RWPE2 (cell line): ENCODE data around the gene WFDC6.

Experiments
- ATAC-seq: fragments of 200-7000 bp; cut with Tn5 transposase; 3 replicates; pipeline ENCODE4 v1.9.1; 2021; ENCODE audit warnings: low read depth
- DNase-seq: peaks from one replicate; pipeline ENCODE4 v3.0.0-alpha.2; 2020; ENCODE audit warnings: low spot score
- H3K27ac ChIP-seq: fragments of 450-650 bp; 2 replicates; pipeline ENCODE4 v1.5.1; 2017; ENCODE audit warnings: mild to moderate bottlenecking; ENCODE audit not compliant: poor library complexity, severe bottlenecking
- H3K27me3 ChIP-seq: fragments of 250-450 bp; sonication (Bioruptor Pico); 2 replicates; pipeline ENCODE4 v1.5.1; 2021; ENCODE audit warnings: mild to moderate bottlenecking, moderate library complexity; ENCODE audit not compliant: insufficient read depth, poor library complexity, severe bottlenecking
- H3K36me3 ChIP-seq: fragments of 250-450 bp; sonication (Bioruptor Pico); 2 replicates; pipeline ENCODE4 v1.5.1; 2020; ENCODE audit warnings: low read depth, mild to moderate bottlenecking, moderate library complexity
- H3K4me1 ChIP-seq: fragments of 250-450 bp; sonication (Bioruptor Pico); 2 replicates; pipeline ENCODE4 v1.5.1; 2021; ENCODE audit warnings: mild to moderate bottlenecking, moderate library complexity; ENCODE audit not compliant: insufficient read depth, poor library complexity, severe bottlenecking
- H3K4me3 ChIP-seq: fragments of 250-450 bp; sonication (Bioruptor Pico); 2 replicates; pipeline ENCODE4 v1.5.1; 2021; ENCODE audit warnings: mild to moderate bottlenecking, moderate library complexity; ENCODE audit not compliant: severe bottlenecking
- H3K9me3 ChIP-seq: fragments of 250-450 bp; sonication (Bioruptor Pico); 2 replicates; pipeline ENCODE4 v1.5.1; 2021; ENCODE audit warnings: mild to moderate bottlenecking, moderate library complexity; ENCODE audit not compliant: severe bottlenecking
- CTCF ChIP-seq: fragments of 450-650 bp; IDR thresholded peaks from one replicate; pipeline ENCODE4 v1.5.1; 2017; ENCODE audit warnings: mild to moderate bottlenecking, moderate library complexity; ENCODE audit not compliant: poor library complexity, severe bottlenecking

Gene WFDC6

GRCh38 chr20:45527294-45527693, 12.0 kb downstream of the WFDC6 start:
- H3K27ac ChIP-seq, result no peak overlapping the region
- TF ChIP-seq CTCF, result no peak
- no peak overlapping the region for H3K4me3 ChIP-seq
- H3K4me1 ChIP-seq, result no peaks in the 10 kb centered on the region
- ATAC-seq, result no peak
- peaks cover 7% of the 10 kb centered on the region for H3K27me3 ChIP-seq
- H3K36me3 ChIP-seq, result no peaks in the 10 kb centered on the region
- H3K9me3 ChIP-seq, result no peaks in the 10 kb centered on the region
- no peak for DNase-seq

- no peaks in the 10 kb centered on the region for H3K4me1 ChIP-seq
- TF ChIP-seq CTCF, result no peak
- DNase-seq (no peak), ATAC-seq (peak; percentile 75)
- H3K27ac ChIP-seq, result no peak overlapping the region
- H3K4me3 ChIP-seq, result no peak overlapping the region
- H3K27me3 ChIP-seq, result peaks cover 1% of the 10 kb centered on the region
- no peaks in the 10 kb centered on the region for H3K9me3 ChIP-seq
- H3K36me3 ChIP-seq, result no peaks in the 10 kb centered on the region
Measured at GRCh38 chr20:45523821-45524220, 15.5 kb downstream of the WFDC6 start.

GRCh38 chr20:45518282-45518681, 21.0 kb downstream of the WFDC6 start:
- DNase-seq (peak; percentile 90), ATAC-seq (peak; percentile 99)
- no peaks in the 10 kb centered on the region for H3K36me3 ChIP-seq
- H3K27ac ChIP-seq, result peak overlapping the region; percentile 0
- no peak for TF ChIP-seq CTCF
- no peaks in the 10 kb centered on the region for H3K27me3 ChIP-seq
- no peak overlapping the region for H3K4me3 ChIP-seq
- H3K9me3 ChIP-seq, result no peaks in the 10 kb centered on the region
- H3K4me1 ChIP-seq, result peaks cover 11% of the 10 kb centered on the region

GRCh38 chr20:45515147-45515913, 24.0 kb downstream of the WFDC6 start, which contains the start of gene SPINT3:
Gene SPINT3 (minus strand): TSS chr20:45515622. CDS start chr20:45515608, 14 bp downstream.
- H3K27me3 ChIP-seq, result no peaks in the 10 kb centered on the region
- TF ChIP-seq CTCF, result no peak
- H3K27ac ChIP-seq, result no peak within 1 kb of the TSS
- peaks cover 11% of the 10 kb centered on the region for H3K4me1 ChIP-seq
- no peaks in the 10 kb centered on the region for H3K9me3 ChIP-seq
- no peak for DNase-seq
- H3K4me3 ChIP-seq, result no peak within 1 kb of the TSS
- ATAC-seq, result no peak
- H3K36me3 ChIP-seq, result no peaks in the 10 kb centered on the region

- H3K4me3 ChIP-seq, result no peak overlapping the region
Measured at GRCh38 chr20:45510242-45510862, 28.9 kb downstream of the WFDC6 start.

More at GRCh38 chr20:45510242-45510862, 28.9 kb downstream of the WFDC6 start:
- Histone ChIP-seq H3K4me1 (peaks cover 14% of the 10 kb centered on the region), H3K27me3 (no peaks in the 10 kb centered on the region), H3K27ac (no peak overlapping the region), H3K36me3 (no peaks in the 10 kb centered on the region), H3K9me3 (no peaks in the 10 kb centered on the region)
- TF ChIP-seq CTCF, result no peak
- ATAC-seq (peak; percentile 10; the same call in 1 of the 3 replicates), DNase-seq (no peak)
